GM21619 (cell line): ENCODE measurements around the gene TBPL1.
"Not testable (repeated sequence)": the region's sequence is repeated elsewhere in the genome, so short reads cannot be mapped to it uniquely, and the experiment has no call there.

Experiments
- ATAC-seq: cut with Tn5 transposase; IDR thresholded peaks from one replicate; pipeline ENCODE4 v1.9.1; 2021; ENCODE audit not compliant: unreplicated experiment

The TBPL1 gene

DNA sequence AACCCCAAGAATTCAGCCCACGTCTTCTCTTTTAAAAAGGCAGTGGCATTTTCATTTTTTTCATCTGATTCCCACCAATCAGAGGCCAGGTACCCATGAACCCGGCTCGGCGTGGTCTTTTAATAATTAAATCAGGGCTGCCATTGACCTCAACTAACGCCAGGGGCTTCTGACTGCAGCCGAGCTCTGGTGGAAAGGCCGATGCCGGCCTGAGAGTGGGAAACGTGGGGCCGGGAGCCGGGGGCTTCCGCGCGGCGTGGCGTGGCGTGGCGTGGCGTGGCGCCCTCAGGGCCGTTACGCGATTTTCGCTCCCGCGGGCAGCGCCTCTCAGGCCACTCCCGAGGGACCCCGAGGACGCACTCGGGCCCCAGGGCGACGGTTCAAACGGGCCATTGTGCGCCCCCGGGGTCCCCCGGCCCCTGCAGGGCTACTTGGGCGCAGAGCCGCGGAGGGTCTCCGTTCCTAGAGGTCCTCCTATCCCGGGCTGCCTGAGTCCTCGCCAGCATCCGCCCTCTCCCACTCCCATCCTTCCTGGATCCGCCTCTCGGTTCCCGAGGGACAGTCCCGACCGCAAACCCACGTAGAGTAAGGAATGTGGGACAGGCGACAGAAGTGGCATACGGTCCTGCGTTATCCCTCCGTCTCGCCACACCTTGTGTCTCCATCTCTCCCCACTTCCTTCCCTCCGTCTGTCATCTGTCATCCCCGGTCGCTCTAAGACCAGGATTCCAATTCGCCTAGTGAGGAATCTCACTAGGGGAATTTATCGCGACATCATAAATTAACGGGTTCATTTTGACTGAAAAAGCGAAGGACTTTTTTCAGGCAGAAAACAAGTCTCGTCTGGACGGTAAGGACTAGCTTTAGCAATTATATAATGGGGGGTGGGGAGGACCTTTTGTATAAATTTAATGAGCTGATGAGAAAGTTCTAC lies 876 bp upstream of the TBPL1 start:
- ATAC-seq: peak; percentile 53

GRCh38 chr6:133953634-133954415 lies 801 bp downstream of the TBPL1 start:
- no peak for ATAC-seq

GRCh38 chr6:133954657-133955576 lies 1.9 kb downstream of the TBPL1 start:
- ATAC-seq: no peak

DNA sequence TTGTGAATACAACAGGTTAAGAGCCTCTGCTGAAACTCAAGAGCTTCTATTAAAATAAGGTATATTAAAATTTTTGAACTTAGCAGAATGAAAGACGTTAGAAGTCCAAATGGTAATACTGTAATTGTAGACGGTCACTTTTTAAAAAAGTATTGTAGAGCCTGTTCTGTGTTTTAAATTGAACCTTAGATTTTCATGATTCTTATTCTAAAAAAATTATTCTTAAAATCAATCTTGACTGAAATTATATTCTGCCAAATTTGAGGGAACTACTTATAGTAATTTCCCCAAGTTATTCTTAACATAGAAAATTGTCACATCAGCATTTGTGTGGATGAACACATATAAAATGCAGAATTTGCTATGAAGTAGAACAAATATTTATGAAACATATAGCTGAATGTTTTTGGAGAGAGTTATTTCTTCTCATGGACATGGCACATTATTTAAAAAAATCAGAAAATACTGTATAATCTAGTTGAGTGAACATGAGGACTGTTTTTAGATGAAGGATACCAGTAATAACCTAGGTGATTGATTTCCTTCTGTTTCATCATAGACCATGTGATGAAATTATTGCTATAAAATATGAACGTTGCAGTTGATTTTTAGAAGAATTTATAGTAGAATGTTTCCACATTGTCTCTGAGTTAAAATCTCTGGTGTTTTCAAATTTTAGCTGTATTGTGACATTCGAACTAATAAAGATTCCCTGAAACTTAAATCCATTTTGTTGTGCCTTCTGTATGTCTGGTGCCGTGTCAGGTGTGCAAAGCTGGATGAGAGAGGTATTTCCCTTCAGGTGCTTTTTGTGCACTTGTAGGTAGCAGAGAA lies 2.8 kb downstream of the TBPL1 start:
- ATAC-seq: no peak

GRCh38 chr6:133956416-133957049 lies 3.5 kb downstream of the TBPL1 start:
- ATAC-seq: no peak

DNA sequence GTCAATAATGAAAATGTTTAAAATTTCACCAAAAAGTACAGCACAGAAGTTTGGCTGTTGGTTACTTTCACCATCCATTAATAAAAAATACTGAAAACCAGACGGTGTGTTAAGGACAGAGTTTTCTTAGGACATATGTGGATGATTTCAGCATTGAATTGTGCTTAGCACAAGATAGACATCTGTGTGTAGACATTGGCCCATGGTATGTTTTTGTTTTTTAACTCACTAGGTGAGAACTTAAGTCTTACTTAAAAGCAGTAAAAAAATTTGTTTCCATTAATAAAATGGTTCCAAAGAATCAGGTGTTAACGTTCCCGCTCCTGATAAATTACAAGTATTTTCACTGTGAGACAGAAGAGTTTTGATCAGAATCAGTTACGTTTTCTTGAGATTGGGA lies 4.2 kb downstream of the TBPL1 start:
- ATAC-seq: no peak

- no peak for ATAC-seq
These were observed 4.8 kb downstream of the TBPL1 start for GRCh38 chr6:133957780-133958242.

DNA sequence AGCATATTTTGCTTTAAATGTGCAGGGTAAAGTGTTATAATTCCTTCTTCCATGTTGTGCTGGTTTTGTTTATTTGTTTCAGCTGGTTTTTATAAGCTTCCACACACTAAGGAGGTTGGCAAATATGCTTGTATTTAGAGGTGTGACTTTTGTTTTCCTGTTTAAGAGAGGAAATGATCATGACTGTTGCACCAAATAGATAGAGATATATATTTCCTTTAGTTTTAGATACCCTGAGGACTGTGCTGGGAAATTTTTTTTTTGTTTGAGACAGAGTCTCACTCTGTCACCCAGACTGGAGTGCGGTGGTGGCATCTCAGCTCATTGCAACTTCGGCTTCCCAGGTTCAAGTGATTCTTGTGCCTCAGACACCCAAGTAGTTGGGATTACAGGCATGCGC lies 5.8 kb downstream of the TBPL1 start:
- ATAC-seq: no peak

GRCh38 chr6:133959667-133960368 lies 6.8 kb downstream of the TBPL1 start:
- no peak for ATAC-seq

GRCh38 chr6:133961831-133962230 lies 8.8 kb downstream of the TBPL1 start:
- no peak for ATAC-seq

GRCh38 chr6:133964052-133964451 lies 11.0 kb downstream of the TBPL1 start:
- no peak for ATAC-seq

GRCh38 chr6:133964702-133965101 lies 11.7 kb downstream of the TBPL1 start:
- ATAC-seq: no peak

- ATAC-seq: no peak
These were observed 12.9 kb downstream of the TBPL1 start for GRCh38 chr6:133965817-133966360.

GRCh38 chr6:133966654-133967329 lies 13.8 kb downstream of the TBPL1 start:
- ATAC-seq: peak; percentile 86

DNA sequence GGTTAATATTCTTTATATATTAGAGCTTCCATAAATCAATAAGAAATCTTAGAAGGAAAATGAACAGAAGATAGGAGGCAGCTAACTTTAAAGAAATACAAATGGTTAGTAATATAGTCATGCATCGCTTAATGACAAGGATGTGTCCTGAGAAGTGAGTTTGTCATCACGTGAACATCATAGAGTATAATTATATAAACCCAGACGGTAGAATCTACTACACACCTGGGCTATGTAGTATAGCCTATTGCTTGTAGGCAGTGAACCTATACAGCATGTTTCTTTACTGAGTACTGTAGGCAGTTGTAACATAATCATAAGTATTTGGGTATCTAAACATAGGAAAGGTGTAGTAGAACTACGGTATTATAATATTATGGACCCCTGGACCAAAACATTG lies 14.3 kb downstream of the TBPL1 start:
- ATAC-seq: no peak

DNA sequence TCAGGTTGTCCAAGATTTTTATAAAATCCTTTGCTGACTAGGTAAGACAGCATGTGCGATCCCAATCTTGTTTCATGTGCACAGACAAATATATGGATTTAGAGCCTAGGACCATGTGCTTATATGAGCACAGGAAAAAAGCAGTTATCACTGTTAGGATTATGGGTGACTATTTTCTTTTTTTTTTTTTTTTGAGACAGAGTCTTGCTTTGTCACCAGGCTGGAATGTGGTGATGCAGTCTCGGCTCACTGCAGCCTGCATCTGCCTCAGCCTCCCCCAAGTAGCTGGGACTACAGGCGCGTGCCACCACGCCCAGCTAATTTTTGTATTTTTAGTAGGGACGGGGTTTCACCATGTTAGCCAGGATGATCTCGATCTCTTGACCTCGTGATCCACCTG lies 14.8 kb downstream of the TBPL1 start:
- not testable (repeated sequence) for ATAC-seq

GRCh38 chr6:133969285-133969920 lies 16.4 kb downstream of the TBPL1 start:
- no peak for ATAC-seq

- no peak for ATAC-seq
These were observed 16.9 kb downstream of the TBPL1 start for GRCh38 chr6:133969921-133970295.
